Subcutaneous adipose tissue (tissue), 4 donors: Measurements from ENCODE around the gene ATXN3. TPM values are rescaled to one million over a fixed set of nuclear protein-coding genes. Genes with fewer than 3 reads are reported as not detected.

Experiments used
- CTCF ChIP-seq: fragments of 450-650 bp; IDR thresholded peaks from one replicate; pipeline ENCODE4 v1.5.1; 2016; ENCODE audit warnings: low read depth, mild to moderate bottlenecking, control low read depth, antibody characterized with exemption, moderate library complexity
- total RNA-seq, 4 donors: library from RNA; depleted of rRNA; stranded (reverse); fragments of >200 nt; gene quantifications; one replicate each; pipeline ENCODE4 v1.1.0, GENCODE V29; 2016

Gene ATXN3
- total RNA-seq, 4 donors from 2014 or later: 37.7 to 58.4 (median 47.6) TPM

DNA sequence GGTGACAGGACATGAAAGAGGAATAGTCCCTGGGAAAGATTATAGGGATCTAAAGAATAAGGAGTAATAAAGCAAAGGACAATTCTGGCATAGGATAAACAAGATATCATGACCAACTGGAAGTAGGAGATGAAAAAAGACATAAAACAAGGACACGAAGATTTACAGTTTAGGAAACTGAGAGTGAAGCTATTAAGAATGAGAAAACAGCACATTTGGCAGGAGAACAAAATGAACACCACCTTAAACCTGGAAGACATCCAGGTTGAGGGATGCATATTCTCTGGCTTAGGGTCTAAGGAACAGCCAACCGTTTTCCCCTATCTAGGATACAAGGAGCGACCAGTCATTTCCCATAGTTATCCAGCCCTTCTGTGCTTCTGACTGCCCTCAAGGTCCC lies 68.4 kb downstream of the ATXN3 start:
- TF ChIP-seq CTCF: no peak

DNA sequence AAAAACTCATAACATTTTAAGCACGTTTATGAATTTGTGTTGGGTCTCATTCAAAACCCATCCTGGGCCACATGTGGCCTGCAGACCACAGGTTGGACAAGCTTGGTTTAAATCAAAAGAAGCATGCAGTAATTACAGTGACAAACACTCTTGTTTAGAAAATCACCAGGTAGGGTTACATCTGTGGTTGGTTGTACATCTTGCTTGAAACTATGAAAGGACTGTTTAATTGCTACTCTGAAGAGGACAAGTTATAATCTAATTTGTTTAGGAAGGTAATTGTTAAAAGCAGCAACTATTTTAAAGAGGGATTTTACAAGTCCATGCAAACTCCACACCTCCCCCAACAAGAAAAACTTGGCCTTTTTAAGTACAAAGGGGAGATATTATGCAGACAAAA lies 70.5 kb downstream of the ATXN3 start:
- no peak for TF ChIP-seq CTCF

DNA sequence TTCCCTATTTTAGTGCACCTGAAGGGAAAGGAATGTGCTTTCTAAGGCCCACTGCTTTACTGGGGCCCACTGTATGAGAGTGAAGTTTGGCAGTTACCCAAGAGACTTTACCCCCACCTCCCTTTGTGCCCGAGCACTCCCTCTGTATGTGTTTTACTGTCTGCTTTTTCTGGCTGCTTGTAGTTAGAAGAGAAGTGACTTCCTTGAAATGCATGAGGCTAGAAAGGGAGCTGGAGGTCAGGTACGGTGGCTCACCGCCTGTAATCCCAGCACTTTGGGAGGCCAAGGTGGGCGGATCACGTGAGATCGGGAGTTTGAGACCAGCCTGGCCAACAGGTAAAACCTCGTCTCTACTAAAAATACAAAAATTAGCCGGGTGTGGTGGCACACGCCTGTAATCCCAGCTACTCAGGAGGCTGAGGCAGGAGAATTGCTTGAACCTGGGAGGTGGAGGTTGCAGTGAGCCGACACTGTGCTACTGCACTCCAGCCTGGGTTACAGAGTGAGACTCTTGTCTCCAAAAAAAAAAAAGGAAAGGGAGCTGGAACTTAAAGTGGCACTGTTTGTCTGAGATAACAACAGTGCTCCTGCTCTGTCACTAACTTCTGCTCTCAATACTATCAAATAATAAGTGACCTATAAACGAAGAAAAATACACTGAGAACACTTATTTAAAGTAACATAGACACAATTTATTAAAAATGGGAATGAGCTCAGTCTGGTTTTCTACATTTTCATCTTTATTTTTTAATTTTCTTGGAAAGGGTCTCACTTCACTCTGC lies 72.3 kb downstream of the ATXN3 start:
- no peak for TF ChIP-seq CTCF

DNA sequence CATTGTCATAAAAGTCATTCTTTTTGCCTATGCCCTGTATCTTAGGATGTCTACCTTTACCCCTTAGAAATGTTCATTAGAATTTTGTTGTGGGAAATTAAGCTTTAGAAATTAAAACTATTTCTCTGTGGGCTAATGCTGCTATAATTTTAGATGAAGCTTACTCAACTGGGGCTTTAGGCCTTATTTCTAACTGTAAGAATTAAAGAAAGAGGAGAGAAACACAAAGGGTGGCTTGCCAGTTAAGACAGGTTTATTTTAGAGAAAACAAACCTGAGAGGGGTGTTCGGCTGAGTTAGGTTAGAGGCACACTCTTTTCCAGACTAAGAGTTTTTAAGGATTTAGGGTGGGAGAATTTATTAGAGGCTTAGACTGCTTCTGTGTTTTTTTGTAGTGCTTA lies 72.9 kb downstream of the ATXN3 start:
- no peak for TF ChIP-seq CTCF

DNA sequence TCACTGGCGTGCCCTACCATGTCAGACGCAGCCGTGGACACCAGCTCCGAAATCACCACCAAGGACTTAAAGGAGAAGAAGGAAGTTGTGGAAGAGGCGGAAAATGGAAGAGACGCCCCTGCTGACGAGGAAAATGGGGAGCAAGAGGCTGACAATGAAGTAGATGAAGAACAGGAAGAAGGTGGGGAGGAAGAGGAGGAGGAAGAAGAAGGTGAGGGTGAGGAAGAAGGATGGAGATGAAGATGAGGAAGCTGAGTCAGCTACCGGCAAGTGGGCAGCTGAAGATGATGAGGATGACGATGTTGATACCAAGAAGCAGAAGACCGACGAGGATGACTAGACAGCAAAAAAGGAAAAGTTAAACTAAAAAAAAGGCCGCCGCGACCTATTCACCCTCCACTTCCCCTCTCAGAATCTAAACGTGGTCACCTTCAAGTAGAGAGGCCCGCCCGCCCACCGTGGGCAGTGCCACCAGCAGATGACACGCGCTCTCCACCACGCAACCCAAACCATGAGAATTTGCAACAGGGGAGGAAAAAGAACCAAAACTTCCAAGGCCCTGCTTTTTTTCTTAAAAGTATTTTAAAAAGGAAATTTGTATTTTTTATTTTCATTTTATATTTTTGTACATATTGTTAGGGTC lies 79.7 kb downstream of the ATXN3 start:
- TF ChIP-seq CTCF: no peak

- TF ChIP-seq CTCF: no peak
Measured at GRCh38 chr14:92022036-92022435, 84.3 kb downstream of the ATXN3 start.

GRCh38 chr14:92021523-92021922 lies 84.9 kb downstream of the ATXN3 start:
- no peak for TF ChIP-seq CTCF
